Spleen (tissue), 7 donors: Measurements from ENCODE around the gene DUOX2.

ENCODE experiments used
- POLR2A ChIP-seq, 3 donors: fragments of 450-650 bp; IDR thresholded peaks; one replicate each; pipeline ENCODE4 v1.5.1; 2017; ENCODE audit warnings: antibody characterized with exemption in 3 of 3, mild to moderate bottlenecking in 1 of 3
- TF ChIP-seq, protein P1 (sequence below), 11 experiments: fragments of 200-600 bp in 7 of 11; fragments of 450-650 bp in 4 of 11; sonication (generic) in 4 of 11; IDR thresholded peaks in 8 of 11; conservative IDR thresholded peaks in 3 of 11; 1 replicate in 7 of 11; 2 replicates in 4 of 11; pipeline versions ENCODE4 v1.4.0 to v1.8.0; 2016 to 2021; ENCODE audit warnings: antibody characterized with exemption in 11 of 11, inconsistent platforms in 4 of 11, mild to moderate bottlenecking in 1 of 11
- donor health status: DM: no; HTN: no; CAD: no; lungs with moderate emphysema.
- donor health status: DM: no; HTN: no; CAD: no.
- donor health status: DM: no; HTN: no; CAD: no.

DNA sequence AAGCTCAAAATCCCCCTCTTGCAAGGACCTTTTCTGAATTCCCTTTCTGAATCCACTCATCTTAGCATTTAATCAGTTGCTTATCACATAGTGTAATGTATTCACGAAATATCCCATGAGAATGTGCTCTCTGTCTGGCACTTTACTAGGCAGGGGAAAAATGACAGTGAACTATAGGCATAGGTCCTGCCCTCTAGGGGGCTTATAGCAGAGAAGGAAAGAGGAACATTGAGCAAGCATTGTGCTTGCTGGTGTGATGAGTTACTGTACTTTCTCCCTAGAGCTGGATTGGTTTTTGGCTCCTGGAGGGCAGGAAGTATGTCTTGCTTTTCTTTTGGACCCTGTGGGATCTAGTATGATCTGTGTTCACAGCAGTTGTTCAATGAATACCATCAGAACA is 26.5 kb downstream of the DUOX2 start:
- TF ChIP-seq, protein P1, sequence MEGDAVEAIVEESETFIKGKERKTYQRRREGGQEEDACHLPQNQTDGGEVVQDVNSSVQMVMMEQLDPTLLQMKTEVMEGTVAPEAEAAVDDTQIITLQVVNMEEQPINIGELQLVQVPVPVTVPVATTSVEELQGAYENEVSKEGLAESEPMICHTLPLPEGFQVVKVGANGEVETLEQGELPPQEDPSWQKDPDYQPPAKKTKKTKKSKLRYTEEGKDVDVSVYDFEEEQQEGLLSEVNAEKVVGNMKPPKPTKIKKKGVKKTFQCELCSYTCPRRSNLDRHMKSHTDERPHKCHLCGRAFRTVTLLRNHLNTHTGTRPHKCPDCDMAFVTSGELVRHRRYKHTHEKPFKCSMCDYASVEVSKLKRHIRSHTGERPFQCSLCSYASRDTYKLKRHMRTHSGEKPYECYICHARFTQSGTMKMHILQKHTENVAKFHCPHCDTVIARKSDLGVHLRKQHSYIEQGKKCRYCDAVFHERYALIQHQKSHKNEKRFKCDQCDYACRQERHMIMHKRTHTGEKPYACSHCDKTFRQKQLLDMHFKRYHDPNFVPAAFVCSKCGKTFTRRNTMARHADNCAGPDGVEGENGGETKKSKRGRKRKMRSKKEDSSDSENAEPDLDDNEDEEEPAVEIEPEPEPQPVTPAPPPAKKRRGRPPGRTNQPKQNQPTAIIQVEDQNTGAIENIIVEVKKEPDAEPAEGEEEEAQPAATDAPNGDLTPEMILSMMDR (IDR thresholded peaks at IDR 0.05 in 8 of 11, conservative IDR thresholded peaks at IDR 0.05 in 3 of 11) = no peak
- no peak for TF ChIP-seq POLR2A (IDR thresholded peaks at IDR 0.05)
